IMR-90 (cell line): ENCODE data around the gene TAB2. TPM values are rescaled to one million over a fixed set of nuclear protein-coding genes. Genes with fewer than 3 reads are reported as not detected.

Experiments used
- ATAC-seq: fragments of 200-7000 bp; cut with Tn5 transposase; 2 replicates; pipeline ENCODE4 v1.9.1; 2020; ENCODE audit warnings: low read depth, mild to moderate bottlenecking, moderate library complexity
- BruUV-seq: library from RNA; stranded (reverse); fragments of 400-500 nt; replicated peaks from 2 replicates; lab custom pipeline; 2021; lab: Mats Ljungman, UMichigan
- CTCF ChIA-PET: fragments of 300-600 bp; formaldehyde crosslinking; extraction: SDS; loops from one replicate; lab custom pipeline; 2021; ENCODE audit warnings: antibody characterized with exemption; lab: Yijun Ruan, JAX
- POLR2A ChIA-PET: fragments of 300-600 bp; sonication (Branson Sonifier 250); formaldehyde crosslinking; loops from one replicate; lab custom pipeline; 2022; ENCODE audit warnings: antibody characterized with exemption; ENCODE audit not compliant: unreplicated experiment; lab: Charles Lee
- DNase-seq: peaks from one replicate; pipeline ENCODE4 v3.0.0; 2013
- H2AFZ ChIP-seq: replicated peaks from 2 replicates; pipeline ENCODE3; 2013; ENCODE audit warnings: low read length, mild to moderate bottlenecking; ENCODE audit not compliant: poor library complexity
- H2AK5ac ChIP-seq: 2 replicates; pipeline ENCODE4 v1.6.1; 2013; ENCODE audit warnings: low read depth, low read length, inconsistent platforms
- H2AK9ac ChIP-seq: replicated peaks from 2 replicates; pipeline ENCODE3; 2013; ENCODE audit warnings: mild to moderate bottlenecking, low read depth, low read length, moderate library complexity; ENCODE audit not compliant: poor library complexity
- H2BK120ac ChIP-seq: 2 replicates; pipeline ENCODE4 v1.6.1; 2013; ENCODE audit warnings: low read depth, low read length, inconsistent platforms
- H2BK15ac ChIP-seq: 3 replicates; pipeline ENCODE4 v1.6.1; 2013; ENCODE audit warnings: low read depth, low read length, inconsistent platforms
- H2BK20ac ChIP-seq: 2 replicates; pipeline ENCODE4 v1.6.1; 2013; ENCODE audit warnings: low read depth, mild to moderate bottlenecking, inconsistent platforms, low read length, moderate library complexity
- H2BK5ac ChIP-seq: 2 replicates; pipeline ENCODE4 v1.6.1; 2013; ENCODE audit warnings: mild to moderate bottlenecking, low read depth, low read length, inconsistent platforms; ENCODE audit not compliant: poor library complexity, severe bottlenecking
- H3K14ac ChIP-seq: replicated peaks from 2 replicates; pipeline ENCODE4 v1.6.1; 2013; ENCODE audit warnings: low read depth, low read length, inconsistent platforms
- H3K18ac ChIP-seq: 2 replicates; pipeline ENCODE4 v1.6.1; 2013; ENCODE audit warnings: low read depth, low read length, control low read depth
- H3K23ac ChIP-seq: 2 replicates; pipeline ENCODE4 v1.6.1; 2013; ENCODE audit warnings: low read depth, low read length, inconsistent platforms
- H3K27ac ChIP-seq: 2 replicates; pipeline ENCODE4 v1.5.1; 2013; ENCODE audit warnings: mild to moderate bottlenecking, control low read depth, low read length; ENCODE audit not compliant: insufficient read depth
- H3K27me3 ChIP-seq: 2 replicates; pipeline ENCODE4 v1.6.1; 2013; ENCODE audit warnings: low read length; ENCODE audit not compliant: control insufficient read depth, insufficient read depth
- H3K36me3 ChIP-seq: 2 replicates; pipeline ENCODE4 v1.6.1; 2013; ENCODE audit warnings: low read length, mixed read lengths; ENCODE audit not compliant: control insufficient read depth, insufficient read depth
- H3K4ac ChIP-seq: 2 replicates; pipeline ENCODE4 v1.6.1; 2013; ENCODE audit warnings: low read depth, low read length, inconsistent platforms
- H3K4me1 ChIP-seq: 2 replicates; pipeline ENCODE4 v1.6.1; 2013; ENCODE audit warnings: low read length, mixed read lengths; ENCODE audit not compliant: control insufficient read depth, insufficient read depth
- H3K4me2 ChIP-seq: 2 replicates; pipeline ENCODE4 v1.6.1; 2013; ENCODE audit warnings: low read depth, mild to moderate bottlenecking, control low read depth, low read length, moderate library complexity
- H3K4me3 ChIP-seq: 2 replicates; pipeline ENCODE4 v1.5.1; 2013; ENCODE audit warnings: low read depth, mild to moderate bottlenecking, control low read depth, low read length, moderate library complexity; ENCODE audit not compliant: insufficient read depth
- H3K56ac ChIP-seq: 2 replicates; pipeline ENCODE4 v1.6.1; 2013; ENCODE audit warnings: low read length, inconsistent platforms; ENCODE audit not compliant: insufficient read depth; ENCODE audit errors: extremely low read depth
- H3K79me1 ChIP-seq, 2 experiments: 2 replicates each; pipeline ENCODE4 v1.6.1; 2013; ENCODE audit warnings: low read length in 2 of 2, inconsistent platforms in 1 of 2, low read depth in 1 of 2
- H3K9ac ChIP-seq: 2 replicates; pipeline ENCODE4 v1.6.1; 2013; ENCODE audit warnings: low read depth, low read length, control low read depth
- H3K9me1 ChIP-seq: 2 replicates; pipeline ENCODE4 v1.6.1; 2013; ENCODE audit warnings: low read length, inconsistent platforms; ENCODE audit not compliant: insufficient read depth
- H3K9me3 ChIP-seq: 2 replicates; pipeline ENCODE4 v1.6.1; 2013; ENCODE audit warnings: low read length; ENCODE audit not compliant: control insufficient read depth, insufficient read depth
- H4K20me1 ChIP-seq: 2 replicates; pipeline ENCODE4 v1.6.1; 2013; ENCODE audit warnings: low read length, inconsistent platforms; ENCODE audit not compliant: insufficient read depth
- H4K5ac ChIP-seq: 2 replicates; pipeline ENCODE4 v1.6.1; 2013; ENCODE audit warnings: mild to moderate bottlenecking, low read depth, low read length, control low read depth
- H4K8ac ChIP-seq, 2 experiments: 2 replicates each; pipeline ENCODE4 v1.6.1; 2013; ENCODE audit warnings: low read depth in 2 of 2, low read length in 2 of 2, control low read depth in 1 of 2, inconsistent platforms in 1 of 2
- H4K91ac ChIP-seq: 2 replicates; pipeline ENCODE4 v1.6.1; 2013; ENCODE audit warnings: low read depth, low read length, inconsistent platforms; ENCODE audit not compliant: insufficient read depth
- CEBPB ChIP-seq: IDR thresholded peaks from 2 replicates; pipeline ENCODE4 v1.6.1; 2012; ENCODE audit warnings: low read depth, low read length, improper control_type of control experiment
- ELK1 ChIP-seq: fragments of 150-350 bp; IDR thresholded peaks from 2 replicates; pipeline ENCODE4 v1.6.1; 2016; ENCODE audit warnings: low read depth, mild to moderate bottlenecking, low read length, moderate library complexity, borderline replicate concordance
- MXI1 ChIP-seq: IDR thresholded peaks from 2 replicates; pipeline ENCODE4 v1.6.1; 2012; ENCODE audit warnings: low read depth, mild to moderate bottlenecking, low read length, moderate library complexity, borderline replicate concordance
- RFX5 ChIP-seq: IDR thresholded peaks from 2 replicates; pipeline ENCODE4 v1.8.0; 2012; ENCODE audit warnings: low read depth, mild to moderate bottlenecking, low read length, moderate library complexity
- dilution Hi-C: fragments of 300-500 bp; cut with HindIII; formaldehyde crosslinking; loops from one replicate; pipeline ENCODE4 v1.14.3; 2018; ENCODE audit warnings: low sequenced_read_pairs; ENCODE audit not compliant: unreplicated experiment
- in situ Hi-C: fragments of 300-500 bp; cut with MboI; formaldehyde crosslinking; loops from 3 replicates; pipeline ENCODE4 v1.14.3; 2019; ENCODE audit warnings: low sequenced_read_pairs, inconsistent platforms, mixed read lengths
- intact Hi-C: fragments of 100-400 bp; cut with micrococcal nuclease; formaldehyde crosslinking; loops from 2 replicates; pipeline ENCODE4 v1.10.0; 2022
- polyA plus RNA-seq, 3 experiments: library from polyadenylated mRNA; depleted of rRNA; stranded (reverse); fragments of >200 nt; gene quantifications; 2 replicates each; pipeline ENCODE4 v1.2.3, GENCODE V29; 2012; ENCODE audit warnings: low replicate concordance in 1 of 3
- total RNA-seq: library from RNA; depleted of rRNA; stranded (reverse); fragments of >200 nt; gene quantifications from 2 replicates; pipeline ENCODE4 v1.2.3, GENCODE V29; 2012

Gene TAB2
- total and polyA plus RNA-seq, 2 of the 4 experiments (the other 2 are of a cell fraction): 20.8 to 25.3 TPM

- peaks cover 2% of the 10 kb centered on the region for H3K4me1 ChIP-seq
- no peak overlapping the region for H3K9ac ChIP-seq
- ATAC-seq (no peak), DNase-seq (no peak)
- H3K27ac ChIP-seq: no peak overlapping the region
- no peaks in the 10 kb centered on the region for H3K9me3 ChIP-seq
- H3K23ac ChIP-seq: no peak overlapping the region
- in situ Hi-C loops (no loop called here), dilution Hi-C loops (no loop called here), intact Hi-C loops (no loop called here)
- no peak overlapping the region for H4K8ac ChIP-seq
- H2AK9ac ChIP-seq: no peak overlapping the region
- no peak overlapping the region for H3K4me3 ChIP-seq
- no peak overlapping the region for H2BK5ac ChIP-seq
- no peak overlapping the region for H4K91ac ChIP-seq
- H3K36me3 ChIP-seq: peaks cover 3% of the 10 kb centered on the region; the same call in 1 of the 2 replicates
- POLR2A ChIA-PET: no interaction called here
- H4K20me1 ChIP-seq: peaks cover 59% of the 10 kb centered on the region
- H3K14ac ChIP-seq: no peak overlapping the region
- peaks cover 11% of the 10 kb centered on the region for H3K9me1 ChIP-seq
- no peak overlapping the region for H3K56ac ChIP-seq
- H3K18ac ChIP-seq: no peak overlapping the region
- no TSS peak for BruUV-seq
- CTCF ChIA-PET: no interaction called here
- H2BK20ac ChIP-seq: no peak overlapping the region
- H3K79me1 ChIP-seq: peaks cover 23 to 59% of the 10 kb centered on the region in 2 experiments
- H2BK15ac ChIP-seq: no peak overlapping the region
- H3K27me3 ChIP-seq: no peaks in the 10 kb centered on the region
- H2AFZ ChIP-seq: no peak overlapping the region
- H3K4ac ChIP-seq: no peak overlapping the region
- H4K5ac ChIP-seq: no peak overlapping the region
- H2BK120ac ChIP-seq: no peak overlapping the region
- TF ChIP-seq ELK1: no peak
- TF ChIP-seq RFX5: no peak
- no peak for TF ChIP-seq CEBPB
- TF ChIP-seq MXI1: no peak
- H2AK5ac ChIP-seq: no peak overlapping the region
- H3K4me2 ChIP-seq: no peak overlapping the region
Observed at GRCh38 chr6:149359440-149359839, 41.9 kb downstream of the TAB2 start.
